Lower lobe of right lung (tissue), 2 donors: ENCODE data around the gene EPHA4. TPM values are rescaled to one million over a fixed set of nuclear protein-coding genes. Genes with fewer than 3 reads are reported as not detected.

Experiments
- ATAC-seq, 2 donors: fragments of 200-7000 bp; cut with Tn5 transposase; one replicate each; pipeline ENCODE4 v1.9.1; 2020 to 2022; ENCODE audit warnings: mild to moderate bottlenecking in 2 of 2, moderate library complexity in 2 of 2
- DNase-seq: peaks from one replicate; pipeline ENCODE4 v3.0.0-alpha.2; 2020
- H3K27ac ChIP-seq: fragments of 200-600 bp; one replicate; pipeline ENCODE4 v1.8.0; 2022
- H3K27me3 ChIP-seq: fragments of 200-600 bp; one replicate; pipeline ENCODE4 v1.8.0; 2022; ENCODE audit warnings: low read depth
- H3K36me3 ChIP-seq: fragments of 200-600 bp; one replicate; pipeline ENCODE4 v1.8.0; 2022; ENCODE audit warnings: mild to moderate bottlenecking
- H3K4me1 ChIP-seq: fragments of 200-600 bp; one replicate; pipeline ENCODE4 v1.8.0; 2022
- H3K4me3 ChIP-seq: fragments of 200-600 bp; one replicate; pipeline ENCODE4 v1.8.0; 2022; ENCODE audit warnings: mild to moderate bottlenecking
- H3K9me3 ChIP-seq: fragments of 200-600 bp; one replicate; pipeline ENCODE4 v1.8.0; 2022
- CTCF ChIP-seq: fragments of 200-600 bp; IDR thresholded peaks from one replicate; pipeline ENCODE4 v1.8.0; 2022; ENCODE audit warnings: antibody characterized with exemption, mild to moderate bottlenecking
- intact Hi-C: fragments of 100-400 bp; cut with DNase I; formaldehyde crosslinking; loops from one replicate; pipeline ENCODE4 v1.11.0; 2022
- total RNA-seq: library from RNA; stranded (reverse); fragmentation: NEBNext Ultra II Directional; extraction: Animal tissue kit (Norgen Biotek cat#: 25700); gene quantifications from one replicate; pipeline ENCODE4 v1.2.1, GENCODE V29; 2021
- donor health status: DM: no; HTN: yes; CAD: no; lungs with severe emphysema.

The EPHA4 gene
- total RNA-seq, 1 donor from 2014 or later: 13.8 TPM

- Histone ChIP-seq H3K27me3 (no peaks in the 10 kb centered on the region), H3K4me1 (no peaks in the 10 kb centered on the region), H3K36me3 (peaks cover 6% of the 10 kb centered on the region), H3K4me3 (no peak overlapping the region), H3K9me3 (no peaks in the 10 kb centered on the region), H3K27ac (no peak overlapping the region)
- intact Hi-C loops: no loop called here
- no peak for TF ChIP-seq CTCF
- ATAC-seq: no peak
- no peak for DNase-seq
Measured at GRCh38 chr2:221428896-221429295, 143.2 kb downstream of the EPHA4 start.

DNA sequence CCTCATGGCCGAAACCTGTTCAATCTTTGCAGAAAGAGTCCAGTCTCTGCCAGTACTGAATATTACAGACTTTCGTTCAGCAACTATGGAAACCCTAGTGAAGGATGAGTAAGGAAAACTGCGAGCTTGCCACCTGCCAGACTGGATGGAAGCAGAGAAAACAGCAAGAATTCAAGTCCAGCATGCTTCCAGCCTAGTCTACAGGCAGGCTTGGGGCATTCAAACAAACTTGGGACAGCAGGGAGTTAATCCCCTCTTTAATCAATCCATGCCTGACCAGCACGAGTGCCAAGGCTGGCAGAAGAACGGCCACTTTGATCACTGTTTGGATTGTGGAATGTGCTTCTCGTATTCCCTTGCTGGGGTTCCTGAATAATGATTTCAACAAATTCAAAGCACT lies 145.2 kb downstream of the EPHA4 start:
- TF ChIP-seq CTCF: no peak
- Histone ChIP-seq H3K27me3 (no peaks in the 10 kb centered on the region), H3K4me3 (no peak overlapping the region), H3K4me1 (no peaks in the 10 kb centered on the region), H3K9me3 (no peaks in the 10 kb centered on the region), H3K36me3 (no peaks in the 10 kb centered on the region), H3K27ac (no peak overlapping the region)
- DNase-seq: no peak
- intact Hi-C loops: no loop called here
- no peak for ATAC-seq

- no peaks in the 10 kb centered on the region for H3K36me3 ChIP-seq
- ATAC-seq (no peak), DNase-seq (no peak)
- H3K27ac ChIP-seq: no peak overlapping the region
- no peak for TF ChIP-seq CTCF
- no peak overlapping the region for H3K4me3 ChIP-seq
- no peaks in the 10 kb centered on the region for H3K9me3 ChIP-seq
- intact Hi-C loops: no loop called here
- no peaks in the 10 kb centered on the region for H3K27me3 ChIP-seq
- no peaks in the 10 kb centered on the region for H3K4me1 ChIP-seq
Measured at GRCh38 chr2:221425891-221426290, 146.2 kb downstream of the EPHA4 start.

- Histone ChIP-seq H3K4me1 (no peaks in the 10 kb centered on the region), H3K9me3 (no peaks in the 10 kb centered on the region), H3K4me3 (no peak overlapping the region), H3K36me3 (no peaks in the 10 kb centered on the region), H3K27me3 (no peaks in the 10 kb centered on the region), H3K27ac (no peak overlapping the region)
- TF ChIP-seq CTCF: no peak
- no peak for ATAC-seq
- intact Hi-C loops: no loop called here
- DNase-seq: no peak
Measured at GRCh38 chr2:221425353-221425752, 146.8 kb downstream of the EPHA4 start.

DNA sequence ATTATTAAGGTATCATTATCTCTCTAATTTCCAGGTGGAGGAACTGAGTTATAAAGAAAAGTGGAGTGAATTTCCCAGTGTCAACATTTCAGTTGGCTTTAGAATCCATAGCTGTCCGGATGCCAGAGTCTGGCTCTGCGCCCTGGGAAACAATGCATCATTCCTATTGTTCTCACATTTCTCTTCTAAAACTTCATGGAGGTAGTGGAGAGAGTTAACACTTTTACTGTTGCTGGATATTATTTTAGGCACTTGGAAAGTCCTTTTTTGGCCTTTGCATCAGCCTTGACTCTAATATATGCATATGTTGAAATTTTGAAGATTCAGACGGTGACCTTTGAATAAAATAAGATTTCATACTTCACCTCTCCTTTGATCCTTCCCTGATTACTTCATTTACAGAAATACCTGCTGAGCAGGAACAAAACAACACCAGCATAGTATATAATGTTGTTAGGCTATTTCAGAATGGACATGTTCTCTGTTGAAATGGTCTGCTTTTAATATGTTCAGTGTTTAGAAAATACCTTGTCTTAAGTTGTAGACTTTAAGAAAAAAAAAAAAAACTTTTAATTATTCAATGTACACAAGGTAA lies 148.8 kb downstream of the EPHA4 start:
- intact Hi-C loops: no loop called here
- DNase-seq (no peak), ATAC-seq (no peak)
- H3K27me3 ChIP-seq: no peaks in the 10 kb centered on the region
- H3K4me3 ChIP-seq: no peak overlapping the region
- no peak for TF ChIP-seq CTCF
- H3K36me3 ChIP-seq: no peaks in the 10 kb centered on the region
- no peak overlapping the region for H3K27ac ChIP-seq
- H3K9me3 ChIP-seq: no peaks in the 10 kb centered on the region
- H3K4me1 ChIP-seq: no peaks in the 10 kb centered on the region
